ENCODE measurements around the gene DCK. TPM values are rescaled to one million over a fixed set of nuclear protein-coding genes. Genes with fewer than 3 reads are reported as not detected.
"Not testable (repeated sequence)": the region's sequence is repeated elsewhere in the genome, so short reads cannot be mapped to it uniquely, and the experiment has no call there.

DCK gene
- total RNA-seq, 1 experiment from 2014 or later, result 8.0 TPM

- TF ChIP-seq, protein P1, sequence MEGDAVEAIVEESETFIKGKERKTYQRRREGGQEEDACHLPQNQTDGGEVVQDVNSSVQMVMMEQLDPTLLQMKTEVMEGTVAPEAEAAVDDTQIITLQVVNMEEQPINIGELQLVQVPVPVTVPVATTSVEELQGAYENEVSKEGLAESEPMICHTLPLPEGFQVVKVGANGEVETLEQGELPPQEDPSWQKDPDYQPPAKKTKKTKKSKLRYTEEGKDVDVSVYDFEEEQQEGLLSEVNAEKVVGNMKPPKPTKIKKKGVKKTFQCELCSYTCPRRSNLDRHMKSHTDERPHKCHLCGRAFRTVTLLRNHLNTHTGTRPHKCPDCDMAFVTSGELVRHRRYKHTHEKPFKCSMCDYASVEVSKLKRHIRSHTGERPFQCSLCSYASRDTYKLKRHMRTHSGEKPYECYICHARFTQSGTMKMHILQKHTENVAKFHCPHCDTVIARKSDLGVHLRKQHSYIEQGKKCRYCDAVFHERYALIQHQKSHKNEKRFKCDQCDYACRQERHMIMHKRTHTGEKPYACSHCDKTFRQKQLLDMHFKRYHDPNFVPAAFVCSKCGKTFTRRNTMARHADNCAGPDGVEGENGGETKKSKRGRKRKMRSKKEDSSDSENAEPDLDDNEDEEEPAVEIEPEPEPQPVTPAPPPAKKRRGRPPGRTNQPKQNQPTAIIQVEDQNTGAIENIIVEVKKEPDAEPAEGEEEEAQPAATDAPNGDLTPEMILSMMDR (IDR thresholded peaks at IDR 0.05; ENCODE audit: unreplicated experiment), result no peak
Observed at GRCh38 chr4:71011451-71011850, 18.0 kb downstream of the DCK start.

DNA sequence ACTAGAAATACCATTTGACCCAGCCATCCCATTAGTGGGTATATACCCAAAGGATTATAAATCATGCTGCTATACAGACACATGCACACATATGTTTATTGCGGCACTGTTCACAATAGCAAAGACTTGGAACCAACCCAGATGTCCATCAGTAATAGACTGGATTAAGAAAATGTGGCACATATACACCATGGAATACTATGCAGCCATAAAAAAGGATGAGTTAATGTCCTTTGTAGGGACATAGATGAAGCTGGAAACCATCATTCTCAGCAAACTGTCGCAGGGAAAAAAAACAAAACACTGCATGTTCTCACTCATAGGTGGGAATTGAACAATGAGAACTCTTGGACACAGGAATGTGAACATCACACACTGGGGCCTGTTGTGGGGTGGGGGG lies 23.9 kb downstream of the DCK start:
- POLR2A ChIA-PET; H3K9me3 Mint-ChIP-seq (ENCODE audit: unreplicated experiment); CTCF ChIA-PET; H3K4me3 Mint-ChIP-seq (ENCODE audit: unreplicated experiment); H3K27me3 Mint-ChIP-seq (ENCODE audit: insufficient read depth, unreplicated experiment); H3K27ac Mint-ChIP-seq (ENCODE audit: low read depth, unreplicated experiment); H3K36me3 Mint-ChIP-seq (ENCODE audit: insufficient read depth, unreplicated experiment); H3K4me1 Mint-ChIP-seq (ENCODE audit: insufficient read depth, unreplicated experiment); intact Hi-C loops (cut with micrococcal nuclease); BruUV-seq (replicated peaks); DNase-seq (ENCODE audit: unreplicated experiment): not testable (repeated sequence)

More at GRCh38 chr4:71011451-71011850, 18.0 kb downstream of the DCK start:
- no peak overlapping the region for H3K4me3 Mint-ChIP-seq (ENCODE audit: unreplicated experiment)
- CTCF ChIA-PET, result interaction anchor here (0.7 to 3.0 kb wide), 4 partner anchors 8 to 370 kb away, joined by 3 to 21 read pairs (median 4); no protein-coding TSS in a partner anchor
- H3K36me3 Mint-ChIP-seq (ENCODE audit: insufficient read depth, unreplicated experiment), result no peaks in the 10 kb centered on the region
- no peak overlapping the region for H3K27ac Mint-ChIP-seq (ENCODE audit: low read depth, unreplicated experiment)
- POLR2A ChIA-PET, result no interaction called here
- intact Hi-C loops (cut with micrococcal nuclease), result no loop called here
- peaks cover 12% of the 10 kb centered on the region for H3K4me1 Mint-ChIP-seq (ENCODE audit: insufficient read depth, unreplicated experiment)
- no peaks in the 10 kb centered on the region for H3K9me3 Mint-ChIP-seq (ENCODE audit: unreplicated experiment)
- no peaks in the 10 kb centered on the region for H3K27me3 Mint-ChIP-seq (ENCODE audit: insufficient read depth, unreplicated experiment)
- no peak for DNase-seq (ENCODE audit: unreplicated experiment)
- BruUV-seq (replicated peaks), result no TSS peak

DNA sequence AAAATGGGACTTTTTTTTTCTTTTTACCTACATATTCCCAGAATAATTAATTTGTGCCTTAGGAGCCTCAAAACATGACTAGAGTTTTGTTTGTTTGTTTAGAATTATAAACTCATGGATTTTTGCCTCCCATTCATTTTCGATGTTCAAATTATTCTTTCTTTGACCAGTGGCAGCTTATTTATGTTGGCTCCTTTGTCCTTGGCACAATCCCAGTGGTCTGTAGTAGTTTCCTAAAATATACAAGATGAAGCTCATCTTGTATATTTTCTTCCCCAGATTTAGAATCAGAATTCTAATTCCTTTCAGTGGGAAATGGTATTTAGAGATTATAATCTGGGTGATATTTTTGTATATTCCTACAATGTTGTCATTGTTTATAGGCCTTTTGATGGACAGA lies 27.2 kb downstream of the DCK start:
- intact Hi-C loops (cut with micrococcal nuclease), result no loop called here

DNA sequence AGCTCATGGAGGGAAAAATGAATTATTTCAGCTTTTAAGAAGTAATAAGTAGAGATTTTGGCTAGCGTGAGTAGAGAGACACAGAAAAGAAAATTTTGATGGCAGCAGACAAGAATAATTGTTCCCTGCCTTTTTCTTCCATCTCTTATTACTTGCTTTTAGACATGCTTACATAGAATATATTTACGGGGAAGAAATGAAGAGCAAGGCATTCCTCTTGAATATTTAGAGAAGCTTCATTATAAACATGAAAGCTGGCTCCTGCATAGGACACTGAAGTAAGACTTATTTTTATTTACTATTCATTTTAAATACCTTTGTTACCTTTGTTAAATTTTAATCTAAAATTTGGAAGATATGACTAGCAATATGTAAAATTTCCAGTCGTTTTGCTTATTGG lies 32.2 kb downstream of the DCK start:
- no peak overlapping the region for H3K27ac Mint-ChIP-seq (ENCODE audit: low read depth, unreplicated experiment)
- H3K36me3 Mint-ChIP-seq (ENCODE audit: insufficient read depth, unreplicated experiment), result peaks cover 11% of the 10 kb centered on the region
- CTCF ChIA-PET, result interaction anchor here (0.9 to 2.0 kb wide), 3 partner anchors 15 to 374 kb away, joined by 3 to 6 read pairs (median 5); no protein-coding TSS in a partner anchor

More for the DNA sequence above, 27.2 kb downstream of the DCK start:
- CTCF ChIA-PET, result interaction anchor here (0.7 kb wide), 1 partner anchor 721 kb away, joined by 4 read pairs; no protein-coding TSS in a partner anchor
- DNase-seq (ENCODE audit: unreplicated experiment), result no peak
- Mint-ChIP-seq H3K9me3 (ENCODE audit: unreplicated experiment) (no peaks in the 10 kb centered on the region), H3K4me1 (ENCODE audit: insufficient read depth, unreplicated experiment) (peaks cover 3% of the 10 kb centered on the region), H3K27me3 (ENCODE audit: insufficient read depth, unreplicated experiment) (no peaks in the 10 kb centered on the region), H3K4me3 (ENCODE audit: unreplicated experiment) (no peak overlapping the region), H3K36me3 (ENCODE audit: insufficient read depth, unreplicated experiment) (peaks cover 4% of the 10 kb centered on the region), H3K27ac (ENCODE audit: low read depth, unreplicated experiment) (no peak overlapping the region)
- no TSS peak for BruUV-seq (replicated peaks)
- TF ChIP-seq, protein P1 (IDR thresholded peaks at IDR 0.05; ENCODE audit: unreplicated experiment), result no peak
- POLR2A ChIA-PET, result interaction anchor here (1.2 kb wide), 1 partner anchor 9 kb away, joined by 4 read pairs; no protein-coding TSS in a partner anchor

More for the DNA sequence above, 32.2 kb downstream of the DCK start:
- intact Hi-C loops (cut with micrococcal nuclease), result no loop called here
- POLR2A ChIA-PET, result interaction anchor here (1.9 kb wide), 1 partner anchor 32 kb away, joined by 7 read pairs; the partner anchor contains the start of gene DCK
- H3K4me1 Mint-ChIP-seq (ENCODE audit: insufficient read depth, unreplicated experiment), result peaks cover 10% of the 10 kb centered on the region
- TF ChIP-seq, protein P1 (IDR thresholded peaks at IDR 0.05; ENCODE audit: unreplicated experiment), result no peak
- no peaks in the 10 kb centered on the region for H3K27me3 Mint-ChIP-seq (ENCODE audit: insufficient read depth, unreplicated experiment)
- no peak for DNase-seq (ENCODE audit: unreplicated experiment)
- no TSS peak for BruUV-seq (replicated peaks)
- no peak overlapping the region for H3K4me3 Mint-ChIP-seq (ENCODE audit: unreplicated experiment)
- no peaks in the 10 kb centered on the region for H3K9me3 Mint-ChIP-seq (ENCODE audit: unreplicated experiment)

Data from MCF 10A (cell line).